HepG2 (cell line): ENCODE results near the gene ACSL5. TPM values are rescaled to one million over a fixed set of nuclear protein-coding genes. Genes with fewer than 3 reads are reported as not detected.

Source experiments
- CC2D1A ChIP-seq: sonication (generic); formaldehyde crosslinking; IDR thresholded peaks from 2 replicates; pipeline ENCODE4 v1.8.1; 2023; ENCODE audit warnings: mild to moderate bottlenecking, missing genetic modification reagents
- CENPT ChIP-seq: sonication (generic); formaldehyde crosslinking; IDR thresholded peaks from 2 replicates; pipeline ENCODE4 v1.8.0; 2022; ENCODE audit warnings: low read depth, mild to moderate bottlenecking, moderate library complexity, missing genetic modification reagents
- CENPX ChIP-seq: sonication (generic); formaldehyde crosslinking; IDR thresholded peaks from 2 replicates; pipeline ENCODE4 v1.9.0; 2021; ENCODE audit warnings: mild to moderate bottlenecking, missing genetic modification reagents, moderate library complexity
- CREB1 ChIP-seq, 2 experiments: fragments of 450-650 bp in 1 of 2; IDR thresholded peaks; 2 replicates each; pipeline ENCODE4 v1.6.1; 2016 to 2017; ENCODE audit warnings: control low read depth in 1 of 2, mild to moderate bottlenecking in 1 of 2, missing compliant biosample characterization in 1 of 2, missing genetic modification characterization in 1 of 2
- DPF2 ChIP-seq: sonication (generic); formaldehyde crosslinking; IDR thresholded peaks from 2 replicates; pipeline ENCODE4 v1.4.0; 2020; ENCODE audit warnings: mild to moderate bottlenecking, low read depth, missing genetic modification reagents, borderline replicate concordance
- KDM1A ChIP-seq: IDR thresholded peaks from 2 replicates; pipeline ENCODE4 v1.6.1; 2016; ENCODE audit warnings: missing compliant biosample characterization
- PRDM10 ChIP-seq: sonication (generic); formaldehyde crosslinking; IDR thresholded peaks from 2 replicates; pipeline ENCODE4 v1.4.0; 2020; ENCODE audit warnings: low read depth, missing genetic modification reagents
- TBP ChIP-seq: sonication (generic); formaldehyde crosslinking; IDR thresholded peaks from 2 replicates; pipeline ENCODE4 v1.5.0; 2020; ENCODE audit warnings: missing genetic modification reagents
- TEAD2 ChIP-seq: sonication (generic); formaldehyde crosslinking; IDR thresholded peaks from 2 replicates; pipeline ENCODE4 v1.9.0; 2021; ENCODE audit warnings: missing genetic modification reagents
- TGIF2 ChIP-seq: IDR thresholded peaks from 2 replicates; pipeline ENCODE4 v1.6.1; 2016; ENCODE audit warnings: control low read depth, missing compliant biosample characterization
- THAP7 ChIP-seq: sonication (generic); formaldehyde crosslinking; IDR thresholded peaks from 2 replicates; pipeline ENCODE4 v1.8.1; 2023; ENCODE audit warnings: mild to moderate bottlenecking, missing genetic modification reagents
- TMF1 ChIP-seq: sonication (generic); formaldehyde crosslinking; IDR thresholded peaks from 2 replicates; pipeline ENCODE4 v1.8.1; 2022; ENCODE audit warnings: low read depth, missing genetic modification reagents
- ZC3H4 ChIP-seq: sonication (generic); formaldehyde crosslinking; IDR thresholded peaks from 2 replicates; pipeline ENCODE4 v1.4.0; 2020; ENCODE audit warnings: missing genetic modification reagents, borderline replicate concordance
- ZFP1 ChIP-seq: IDR thresholded peaks from 2 replicates; pipeline ENCODE4 v1.6.1; 2016
- ZHX1 ChIP-seq: sonication (generic); formaldehyde crosslinking; IDR thresholded peaks from 2 replicates; pipeline ENCODE4 v1.8.1; 2022; ENCODE audit warnings: low read depth, mild to moderate bottlenecking, missing genetic modification reagents
- ZNF34 ChIP-seq: sonication (generic); formaldehyde crosslinking; IDR thresholded peaks from 2 replicates; pipeline ENCODE4 v1.4.0; 2020; ENCODE audit warnings: mild to moderate bottlenecking, missing genetic modification reagents, borderline replicate concordance
- ZNF609 ChIP-seq: sonication (generic); formaldehyde crosslinking; IDR thresholded peaks from 2 replicates; pipeline ENCODE4 v1.4.0; 2020; ENCODE audit warnings: mild to moderate bottlenecking, missing genetic modification reagents, borderline replicate concordance
- ZNF709 ChIP-seq: sonication (generic); formaldehyde crosslinking; IDR thresholded peaks from 2 replicates; pipeline ENCODE4 v1.5.0; 2020; ENCODE audit warnings: mild to moderate bottlenecking, missing genetic modification reagents
- polyA plus RNA-seq, 8 experiments: library from polyadenylated mRNA; depleted of rRNA in 3 of 8; stranded (reverse) in 7 of 8; unstranded in 1 of 8; fragments of >200 nt; fragmentation: Illumina TruSeq in 4 of 8; extraction: Trizol in 4 of 8; gene quantifications; 2 replicates each; pipeline versions ENCODE4 v1.2.1 to v1.2.3, GENCODE V29; 2011 to 2016; ENCODE audit warnings: low read depth in 4 of 8, missing spikeins in 1 of 8, mixed read lengths in 1 of 8; ENCODE audit not compliant: insufficient read depth in 1 of 8
- total RNA-seq, 5 experiments: library from RNA; depleted of rRNA; stranded (reverse); fragments of >200 nt; fragmentation: Illumina TruSeq; extraction: Trizol; gene quantifications; 2 replicates each; pipeline ENCODE4 v1.2.3, GENCODE V29; 2016; ENCODE audit warnings: low read depth in 1 of 5

The ACSL5 gene
- total and polyA plus RNA-seq, 2 of the 13 experiments (the other 11 are each of a cell fraction or from before 2014, with no cell fraction given): 56.4 to 82.5 TPM

GRCh38 chr10:112365014-112365432, 8.9 kb upstream of the ACSL5 start (continued):
- TF ChIP-seq CENPT (CRISPR knock-in tag) (no peak), ZNF609 (CRISPR knock-in tag) (no peak; the same call in 1 of the 2 replicates), ZNF34 (CRISPR knock-in tag) (no peak), CENPX (no peak), TBP (no peak), ZNF709 (CRISPR knock-in tag) (no peak), TMF1 (CRISPR knock-in tag) (no peak), TEAD2 (CRISPR knock-in tag) (no peak), CC2D1A (CRISPR knock-in tag) (no peak), ZFP1 (CRISPR knock-in tag) (no peak), CREB1 (IDR thresholded peaks at IDR 0.05) (no peak), CREB1 (CRISPR knock-in tag; IDR thresholded peaks at IDR 0.05) (peak; percentile 55), PRDM10 (CRISPR knock-in tag) (no peak), THAP7 (CRISPR knock-in tag) (no peak), KDM1A (CRISPR knock-in tag) (no peak), DPF2 (0 out of 2 replicates have a peak, but pooled peaks have one; percentile 55), ZHX1 (CRISPR knock-in tag) (no peak), ZC3H4 (CRISPR knock-in tag) (no peak), TGIF2 (CRISPR knock-in tag) (no peak)
